ENCODE measurements around the gene ALDOB. TPM values are rescaled to one million over a fixed set of nuclear protein-coding genes. Genes with fewer than 3 reads are reported as not detected.

ALDOB gene
- total and polyA plus RNA-seq, 2 experiments from 2014 or later: not detected

DNA sequence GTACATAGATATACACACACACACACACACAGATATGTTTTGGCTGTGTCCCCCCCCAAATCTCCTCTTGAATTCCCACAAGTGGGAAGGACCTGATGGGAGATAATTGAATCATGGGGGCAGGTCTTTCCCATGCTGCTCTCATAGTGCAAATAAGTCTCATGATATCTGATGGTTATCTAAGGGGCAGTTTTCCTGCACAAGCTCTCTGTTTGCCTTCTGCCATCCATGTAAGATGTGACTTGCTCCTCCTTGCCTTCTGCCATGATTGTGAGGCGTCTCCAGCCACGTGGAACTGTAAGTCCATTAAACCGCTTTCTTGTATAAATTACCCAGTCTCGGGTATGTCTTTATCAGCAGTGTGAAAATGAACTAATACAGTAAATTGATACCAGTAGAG is 15.9 kb upstream of the ALDOB start (continued):
- TF ChIP-seq, protein P1, sequence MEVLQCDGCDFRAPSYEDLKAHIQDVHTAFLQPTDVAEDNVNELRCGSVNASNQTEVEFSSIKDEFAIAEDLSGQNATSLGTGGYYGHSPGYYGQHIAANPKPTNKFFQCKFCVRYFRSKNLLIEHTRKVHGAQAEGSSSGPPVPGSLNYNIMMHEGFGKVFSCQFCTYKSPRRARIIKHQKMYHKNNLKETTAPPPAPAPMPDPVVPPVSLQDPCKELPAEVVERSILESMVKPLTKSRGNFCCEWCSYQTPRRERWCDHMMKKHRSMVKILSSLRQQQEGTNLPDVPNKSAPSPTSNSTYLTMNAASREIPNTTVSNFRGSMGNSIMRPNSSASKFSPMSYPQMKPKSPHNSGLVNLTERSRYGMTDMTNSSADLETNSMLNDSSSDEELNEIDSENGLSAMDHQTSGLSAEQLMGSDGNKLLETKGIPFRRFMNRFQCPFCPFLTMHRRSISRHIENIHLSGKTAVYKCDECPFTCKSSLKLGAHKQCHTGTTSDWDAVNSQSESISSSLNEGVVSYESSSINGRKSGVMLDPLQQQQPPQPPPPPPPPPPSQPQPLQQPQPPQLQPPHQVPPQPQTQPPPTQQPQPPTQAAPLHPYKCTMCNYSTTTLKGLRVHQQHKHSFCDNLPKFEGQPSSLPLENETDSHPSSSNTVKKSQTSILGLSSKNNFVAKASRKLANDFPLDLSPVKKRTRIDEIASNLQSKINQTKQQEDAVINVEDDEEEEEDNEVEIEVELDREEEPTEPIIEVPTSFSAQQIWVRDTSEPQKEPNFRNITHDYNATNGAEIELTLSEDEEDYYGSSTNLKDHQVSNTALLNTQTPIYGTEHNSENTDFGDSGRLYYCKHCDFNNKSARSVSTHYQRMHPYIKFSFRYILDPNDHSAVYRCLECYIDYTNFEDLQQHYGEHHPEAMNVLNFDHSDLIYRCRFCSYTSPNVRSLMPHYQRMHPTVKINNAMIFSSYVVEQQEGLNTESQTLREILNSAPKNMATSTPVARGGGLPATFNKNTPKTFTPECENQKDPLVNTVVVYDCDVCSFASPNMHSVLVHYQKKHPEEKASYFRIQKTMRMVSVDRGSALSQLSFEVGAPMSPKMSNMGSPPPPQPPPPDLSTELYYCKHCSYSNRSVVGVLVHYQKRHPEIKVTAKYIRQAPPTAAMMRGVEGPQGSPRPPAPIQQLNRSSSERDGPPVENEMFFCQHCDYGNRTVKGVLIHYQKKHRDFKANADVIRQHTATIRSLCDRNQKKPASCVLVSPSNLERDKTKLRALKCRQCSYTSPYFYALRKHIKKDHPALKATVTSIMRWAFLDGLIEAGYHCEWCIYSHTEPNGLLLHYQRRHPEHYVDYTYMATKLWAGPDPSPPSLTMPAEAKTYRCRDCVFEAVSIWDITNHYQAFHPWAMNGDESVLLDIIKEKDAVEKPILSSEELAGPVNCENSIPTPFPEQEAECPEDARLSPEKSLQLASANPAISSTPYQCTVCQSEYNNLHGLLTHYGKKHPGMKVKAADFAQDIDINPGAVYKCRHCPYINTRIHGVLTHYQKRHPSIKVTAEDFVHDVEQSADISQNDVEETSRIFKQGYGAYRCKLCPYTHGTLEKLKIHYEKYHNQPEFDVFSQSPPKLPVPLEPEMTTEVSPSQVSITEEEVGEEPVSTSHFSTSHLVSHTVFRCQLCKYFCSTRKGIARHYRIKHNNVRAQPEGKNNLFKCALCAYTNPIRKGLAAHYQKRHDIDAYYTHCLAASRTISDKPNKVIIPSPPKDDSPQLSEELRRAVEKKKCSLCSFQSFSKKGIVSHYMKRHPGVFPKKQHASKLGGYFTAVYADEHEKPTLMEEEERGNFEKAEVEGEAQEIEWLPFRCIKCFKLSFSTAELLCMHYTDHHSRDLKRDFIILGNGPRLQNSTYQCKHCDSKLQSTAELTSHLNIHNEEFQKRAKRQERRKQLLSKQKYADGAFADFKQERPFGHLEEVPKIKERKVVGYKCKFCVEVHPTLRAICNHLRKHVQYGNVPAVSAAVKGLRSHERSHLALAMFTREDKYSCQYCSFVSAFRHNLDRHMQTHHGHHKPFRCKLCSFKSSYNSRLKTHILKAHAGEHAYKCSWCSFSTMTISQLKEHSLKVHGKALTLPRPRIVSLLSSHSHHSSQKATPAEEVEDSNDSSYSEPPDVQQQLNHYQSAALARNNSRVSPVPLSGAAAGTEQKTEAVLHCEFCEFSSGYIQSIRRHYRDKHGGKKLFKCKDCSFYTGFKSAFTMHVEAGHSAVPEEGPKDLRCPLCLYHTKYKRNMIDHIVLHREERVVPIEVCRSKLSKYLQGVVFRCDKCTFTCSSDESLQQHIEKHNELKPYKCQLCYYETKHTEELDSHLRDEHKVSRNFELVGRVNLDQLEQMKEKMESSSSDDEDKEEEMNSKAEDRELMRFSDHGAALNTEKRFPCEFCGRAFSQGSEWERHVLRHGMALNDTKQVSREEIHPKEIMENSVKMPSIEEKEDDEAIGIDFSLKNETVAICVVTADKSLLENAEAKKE (CRISPR knock-in tag; IDR thresholded peaks at IDR 0.05): no peak
- no peak for TF ChIP-seq STAT1 (IDR thresholded peaks at IDR 0.05; ENCODE audit: unreplicated experiment)

DNA sequence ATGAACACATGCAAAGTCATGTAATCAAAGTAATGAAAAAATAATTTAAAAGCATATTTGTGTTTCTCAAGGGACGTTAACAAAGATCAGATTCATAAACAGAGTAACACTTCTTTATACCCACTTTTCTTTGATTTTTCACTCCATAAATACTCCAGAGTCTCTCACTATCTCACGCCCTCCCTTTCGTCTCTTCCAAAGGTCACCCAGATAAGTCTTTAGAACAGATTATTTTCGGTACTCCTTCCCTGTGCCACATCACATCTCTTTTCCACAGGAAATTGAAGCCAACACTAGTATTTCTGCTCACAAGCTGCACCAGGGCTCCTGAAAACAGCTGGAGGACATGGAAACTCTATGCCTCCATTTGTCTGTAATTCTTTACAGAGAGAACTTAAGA is 15.4 kb upstream of the ALDOB start:
- Histone ChIP-seq H3K4me3 (no peak overlapping the region), H4K20me1 (replicated peaks; ENCODE audit: insufficient read depth) (no peaks in the 10 kb centered on the region), H3F3A (replicated peaks; ENCODE audit: low read depth) (no peaks in the 10 kb centered on the region), H3K27me3 (ENCODE audit: insufficient read depth) (no peaks in the 10 kb centered on the region), H2AFZ (no peak overlapping the region), H3K4me2 (no peak overlapping the region), H3K9me2 (ENCODE audit: insufficient read depth) (peaks cover 3% of the 10 kb centered on the region; the same call in 1 of the 2 replicates), H3K79me2 (replicated peaks; ENCODE audit: insufficient read depth) (no peaks in the 10 kb centered on the region), H3K4me1 (ENCODE audit: insufficient read depth) (0 out of 2 replicates have a peak, but pooled peaks cover 3% of the 10 kb centered on the region), H3K27ac (ENCODE audit: low read depth) (no peak overlapping the region), H3K36me3 (ENCODE audit: insufficient read depth) (no peaks in the 10 kb centered on the region)
- H3K27me3 Mint-ChIP-seq (ENCODE audit: insufficient read depth, low read depth, poor library complexity): peaks cover 4% of the 10 kb centered on the region
- DNase-seq (ENCODE audit: low spot score) (no peak), ATAC-seq (no peak)
- peaks cover 7% of the 10 kb centered on the region for H3K4me1 Mint-ChIP-seq
- peaks cover 22% of the 10 kb centered on the region for H3K9me3 Mint-ChIP-seq
- peaks cover 22% of the 10 kb centered on the region for H3K36me3 Mint-ChIP-seq (ENCODE audit: low read depth)
- no peak overlapping the region for H3K4me3 Mint-ChIP-seq
- no peak overlapping the region for H3K27ac Mint-ChIP-seq
- TF ChIP-seq STAT1 (IDR thresholded peaks at IDR 0.05; ENCODE audit: unreplicated experiment): no peak
- no peak for TF ChIP-seq ZNF114 (CRISPR knock-in tag; IDR thresholded peaks at IDR 0.05)
- TF ChIP-seq EZH2phosphoT487 (IDR thresholded peaks at IDR 0.05; ENCODE audit: unreplicated experiment): no peak
- TF ChIP-seq JUNB (IDR thresholded peaks at IDR 0.05; ENCODE audit: unreplicated experiment): no peak
- TF ChIP-seq, protein P2, sequence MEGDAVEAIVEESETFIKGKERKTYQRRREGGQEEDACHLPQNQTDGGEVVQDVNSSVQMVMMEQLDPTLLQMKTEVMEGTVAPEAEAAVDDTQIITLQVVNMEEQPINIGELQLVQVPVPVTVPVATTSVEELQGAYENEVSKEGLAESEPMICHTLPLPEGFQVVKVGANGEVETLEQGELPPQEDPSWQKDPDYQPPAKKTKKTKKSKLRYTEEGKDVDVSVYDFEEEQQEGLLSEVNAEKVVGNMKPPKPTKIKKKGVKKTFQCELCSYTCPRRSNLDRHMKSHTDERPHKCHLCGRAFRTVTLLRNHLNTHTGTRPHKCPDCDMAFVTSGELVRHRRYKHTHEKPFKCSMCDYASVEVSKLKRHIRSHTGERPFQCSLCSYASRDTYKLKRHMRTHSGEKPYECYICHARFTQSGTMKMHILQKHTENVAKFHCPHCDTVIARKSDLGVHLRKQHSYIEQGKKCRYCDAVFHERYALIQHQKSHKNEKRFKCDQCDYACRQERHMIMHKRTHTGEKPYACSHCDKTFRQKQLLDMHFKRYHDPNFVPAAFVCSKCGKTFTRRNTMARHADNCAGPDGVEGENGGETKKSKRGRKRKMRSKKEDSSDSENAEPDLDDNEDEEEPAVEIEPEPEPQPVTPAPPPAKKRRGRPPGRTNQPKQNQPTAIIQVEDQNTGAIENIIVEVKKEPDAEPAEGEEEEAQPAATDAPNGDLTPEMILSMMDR (conservative IDR thresholded peaks at IDR 0.05; ENCODE audit: low read depth in 2 of 2): no peak
- TF ChIP-seq, protein P3, sequence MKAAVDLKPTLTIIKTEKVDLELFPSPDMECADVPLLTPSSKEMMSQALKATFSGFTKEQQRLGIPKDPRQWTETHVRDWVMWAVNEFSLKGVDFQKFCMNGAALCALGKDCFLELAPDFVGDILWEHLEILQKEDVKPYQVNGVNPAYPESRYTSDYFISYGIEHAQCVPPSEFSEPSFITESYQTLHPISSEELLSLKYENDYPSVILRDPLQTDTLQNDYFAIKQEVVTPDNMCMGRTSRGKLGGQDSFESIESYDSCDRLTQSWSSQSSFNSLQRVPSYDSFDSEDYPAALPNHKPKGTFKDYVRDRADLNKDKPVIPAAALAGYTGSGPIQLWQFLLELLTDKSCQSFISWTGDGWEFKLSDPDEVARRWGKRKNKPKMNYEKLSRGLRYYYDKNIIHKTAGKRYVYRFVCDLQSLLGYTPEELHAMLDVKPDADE (IDR thresholded peaks at IDR 0.05): no peak
- no peak for TF ChIP-seq EZH2 (IDR thresholded peaks at IDR 0.05; ENCODE audit: low read depth, unreplicated experiment)
- TF ChIP-seq, protein P4, sequence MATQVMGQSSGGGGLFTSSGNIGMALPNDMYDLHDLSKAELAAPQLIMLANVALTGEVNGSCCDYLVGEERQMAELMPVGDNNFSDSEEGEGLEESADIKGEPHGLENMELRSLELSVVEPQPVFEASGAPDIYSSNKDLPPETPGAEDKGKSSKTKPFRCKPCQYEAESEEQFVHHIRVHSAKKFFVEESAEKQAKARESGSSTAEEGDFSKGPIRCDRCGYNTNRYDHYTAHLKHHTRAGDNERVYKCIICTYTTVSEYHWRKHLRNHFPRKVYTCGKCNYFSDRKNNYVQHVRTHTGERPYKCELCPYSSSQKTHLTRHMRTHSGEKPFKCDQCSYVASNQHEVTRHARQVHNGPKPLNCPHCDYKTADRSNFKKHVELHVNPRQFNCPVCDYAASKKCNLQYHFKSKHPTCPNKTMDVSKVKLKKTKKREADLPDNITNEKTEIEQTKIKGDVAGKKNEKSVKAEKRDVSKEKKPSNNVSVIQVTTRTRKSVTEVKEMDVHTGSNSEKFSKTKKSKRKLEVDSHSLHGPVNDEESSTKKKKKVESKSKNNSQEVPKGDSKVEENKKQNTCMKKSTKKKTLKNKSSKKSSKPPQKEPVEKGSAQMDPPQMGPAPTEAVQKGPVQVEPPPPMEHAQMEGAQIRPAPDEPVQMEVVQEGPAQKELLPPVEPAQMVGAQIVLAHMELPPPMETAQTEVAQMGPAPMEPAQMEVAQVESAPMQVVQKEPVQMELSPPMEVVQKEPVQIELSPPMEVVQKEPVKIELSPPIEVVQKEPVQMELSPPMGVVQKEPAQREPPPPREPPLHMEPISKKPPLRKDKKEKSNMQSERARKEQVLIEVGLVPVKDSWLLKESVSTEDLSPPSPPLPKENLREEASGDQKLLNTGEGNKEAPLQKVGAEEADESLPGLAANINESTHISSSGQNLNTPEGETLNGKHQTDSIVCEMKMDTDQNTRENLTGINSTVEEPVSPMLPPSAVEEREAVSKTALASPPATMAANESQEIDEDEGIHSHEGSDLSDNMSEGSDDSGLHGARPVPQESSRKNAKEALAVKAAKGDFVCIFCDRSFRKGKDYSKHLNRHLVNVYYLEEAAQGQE (IDR thresholded peaks at IDR 0.05; ENCODE audit: unreplicated experiment): no peak
- TF ChIP-seq POLR2AphosphoS5 (IDR thresholded peaks at IDR 0.05; ENCODE audit: low read depth): no peak
- TF ChIP-seq CREB1 (CRISPR knock-in tag; IDR thresholded peaks at IDR 0.05; ENCODE audit: low read depth): no peak
